Common myeloid progenitor, CD34-positive (primary cell): ENCODE measurements around the gene LYST.

Source experiments
- CTCF ChIA-PET: fragments of 350-600 bp; sonication (Branson Sonifier 250); formaldehyde crosslinking; loops from one replicate; lab custom pipeline; 2021; ENCODE audit warnings: antibody characterized with exemption; lab: Charles Lee
- POLR2A ChIA-PET: fragments of 350-600 bp; sonication (Branson Sonifier 250); formaldehyde crosslinking; loops from one replicate; lab custom pipeline; 2021; ENCODE audit warnings: antibody characterized with exemption; lab: Charles Lee
- DNase-seq, 3 donors: peaks; one replicate each; pipeline versions ENCODE4 v3.0.0 to v3.0.0-alpha.2; 2013
- H3K27ac ChIP-seq, 2 experiments: 1 replicate in 1 of 2; 2 replicates in 1 of 2; pipeline ENCODE4 v1.7.0; 2013; ENCODE audit warnings: inconsistent platforms in 2 of 2, low read length in 2 of 2, mild to moderate bottlenecking in 2 of 2, low read depth in 1 of 2, moderate library complexity in 1 of 2; ENCODE audit not compliant: severe bottlenecking in 2 of 2, insufficient read depth in 1 of 2, poor library complexity in 1 of 2
- H3K27me3 ChIP-seq, 5 experiments: replicated peaks in 2 of 5; 1 replicate in 3 of 5; 2 replicates in 2 of 5; pipeline versions ENCODE4 v1.6.1 to v1.7.0; 2013; ENCODE audit warnings: low read length in 4 of 5, mild to moderate bottlenecking in 2 of 5, moderate library complexity in 2 of 5, inconsistent platforms in 1 of 5; ENCODE audit not compliant: insufficient read depth in 5 of 5, control insufficient read depth in 4 of 5
- H3K36me3 ChIP-seq, 4 experiments: 1 replicate in 2 of 4; 2 replicates in 2 of 4; pipeline versions ENCODE4 v1.6.1 to v1.7.0; 2013; ENCODE audit warnings: low read length in 3 of 4, control low read depth in 1 of 4, mild to moderate bottlenecking in 1 of 4; ENCODE audit not compliant: control insufficient read depth in 4 of 4, insufficient read depth in 4 of 4
- H3K4me1 ChIP-seq, 4 experiments: 1 replicate in 3 of 4; 2 replicates in 1 of 4; pipeline versions ENCODE4 v1.6.1 to v1.7.1; 2013; ENCODE audit warnings: low read length in 3 of 4, mild to moderate bottlenecking in 3 of 4, control low read depth in 1 of 4, inconsistent platforms in 1 of 4, moderate library complexity in 1 of 4; ENCODE audit not compliant: control insufficient read depth in 4 of 4, insufficient read depth in 4 of 4; ENCODE audit errors: control extremely low read depth in 1 of 4
- H3K4me3 ChIP-seq, 7 experiments: 1 replicate in 4 of 7; 2 replicates in 3 of 7; pipeline versions ENCODE4 v1.5.1 to v1.7.0; 2013; ENCODE audit warnings: mild to moderate bottlenecking in 7 of 7, low read length in 6 of 7, moderate library complexity in 6 of 7, inconsistent platforms in 2 of 7, low read depth in 2 of 7, control low read depth in 1 of 7; ENCODE audit not compliant: insufficient read depth in 4 of 7, control insufficient read depth in 1 of 7; ENCODE audit errors: extremely low read depth in 1 of 7
- H3K9me3 ChIP-seq, 5 experiments: 1 replicate in 4 of 5; 2 replicates in 1 of 5; pipeline versions ENCODE4 v1.6.1 to v1.7.1; 2013; ENCODE audit warnings: low read length in 4 of 5, mild to moderate bottlenecking in 2 of 5, inconsistent platforms in 1 of 5, low read depth in 1 of 5, moderate library complexity in 1 of 5; ENCODE audit not compliant: control insufficient read depth in 4 of 5, insufficient read depth in 2 of 5; ENCODE audit errors: control extremely low read depth in 1 of 5
- WGBS: methylation state at CpG from one replicate; pipeline ENCODE4 v1.1.5; 2013; ENCODE audit not compliant: insufficient coverage; 5-methylcytosine and 5-hydroxymethylcytosine counted together

LYST gene

GRCh38 chr1:235867903-235868469 is 1.3 kb upstream of the LYST start:
- Histone ChIP-seq H3K4me3 (peak overlapping the region in 5 of 7 experiments; percentile 76 to 94 (median 87)), H3K27ac (peak overlapping the region; percentile 70 to 85)
- peak; percentile 25 to 66 (median 45) for DNase-seq

GRCh38 chr1:235866913-235867845 is 473 bp upstream of the LYST start:
- H3K4me3 ChIP-seq = peak overlapping the region; percentile 84 to 94 (median 87)
- DNase-seq = peak; percentile 91 to 96 (median 95)
- ChIA-PET CTCF (interaction anchor here (0.5 to 2.3 kb wide), 10 partner anchors 24 to 108 kb away, joined by 3 to 39 read pairs (median 4); no protein-coding TSS in a partner anchor), POLR2A (interaction anchor here (0.5 kb wide), 1 partner anchor 1197 kb away, joined by 3 read pairs; no protein-coding TSS in a partner anchor)
- no peaks in the 10 kb centered on the region for H3K9me3 ChIP-seq
- H3K27me3 ChIP-seq = no peaks in the 10 kb centered on the region
- 1% methylated on average over 34 of the region's 56 CpGs for WGBS
- H3K27ac ChIP-seq = peak overlapping the region; percentile 70 to 85
- H3K4me1 ChIP-seq = peaks cover 6 to 44% (median 18%) of the 10 kb centered on the region in 4 experiments
- no peaks in the 10 kb centered on the region for H3K36me3 ChIP-seq

More at GRCh38 chr1:235867903-235868469, 1.3 kb upstream of the LYST start:
- H3K9me3 ChIP-seq = no peaks in the 10 kb centered on the region
- peaks cover 6 to 41% (median 18%) of the 10 kb centered on the region in 4 experiments for H3K4me1 ChIP-seq
- ChIA-PET POLR2A (interaction anchor here (0.5 kb wide), 1 partner anchor 1198 kb away, joined by 3 read pairs; no protein-coding TSS in a partner anchor), CTCF (interaction anchor here (2.5 kb wide), 1 partner anchor 103 kb away, joined by 7 read pairs; no protein-coding TSS in a partner anchor)
- 100% methylated on average over 1 of the region's 9 CpGs for WGBS
- no peaks in the 10 kb centered on the region for H3K36me3 ChIP-seq
- H3K27me3 ChIP-seq = no peaks in the 10 kb centered on the region

- Histone ChIP-seq H3K27me3 (no peaks in the 10 kb centered on the region), H3K9me3 (no peaks in the 10 kb centered on the region), H3K36me3 (no peaks in the 10 kb centered on the region), H3K4me1 (peaks cover 6 to 44% (median 18%) of the 10 kb centered on the region in 4 experiments), H3K27ac (peak overlapping the region; percentile 40 to 79), H3K4me3 (peak overlapping the region; percentile 78 to 94 (median 84))
- WGBS = 7% methylated on average over 9 of the region's 16 CpGs
- POLR2A ChIA-PET = interaction anchor here (0.6 to 1.3 kb wide), 3 partner anchors 14 to 109 kb away, joined by 5 to 6 read pairs (median 6); no protein-coding TSS in a partner anchor
- DNase-seq = no peak
- CTCF ChIA-PET = interaction anchor here (0.7 to 2.3 kb wide), 13 partner anchors 8 to 109 kb away, joined by 3 to 39 read pairs (median 6); no protein-coding TSS in a partner anchor
These were observed 1.0 kb downstream of the LYST start for GRCh38 chr1:235865565-235866204.

GRCh38 chr1:235864931-235865525 is 1.7 kb downstream of the LYST start:
- peak overlapping the region in 4 of 7 experiments; percentile 84 to 94 (median 86) for H3K4me3 ChIP-seq
- WGBS = 100% methylated on average over 1 of the region's 3 CpGs
- no peaks in the 10 kb centered on the region for H3K27me3 ChIP-seq
- H3K4me1 ChIP-seq = peaks cover 6 to 41% (median 18%) of the 10 kb centered on the region in 4 experiments
- DNase-seq = no peak
- no peaks in the 10 kb centered on the region for H3K36me3 ChIP-seq
- H3K9me3 ChIP-seq = no peaks in the 10 kb centered on the region
- no peak overlapping the region for H3K27ac ChIP-seq
- ChIA-PET POLR2A (interaction anchor here (1.3 kb wide), 1 partner anchor 107 kb away, joined by 5 read pairs; no protein-coding TSS in a partner anchor), CTCF (interaction anchor here (1.0 to 2.3 kb wide), 9 partner anchors 8 to 107 kb away, joined by 3 to 39 read pairs (median 6); no protein-coding TSS in a partner anchor)

GRCh38 chr1:235864469-235864868 is 2.2 kb downstream of the LYST start:
- Histone ChIP-seq H3K4me1 (peaks cover 6 to 41% (median 18%) of the 10 kb centered on the region in 4 experiments), H3K27me3 (no peaks in the 10 kb centered on the region)

GRCh38 chr1:235863699-235864093 is 3.0 kb downstream of the LYST start:
- WGBS = 97% methylated on average over 4 of the region's 4 CpGs
- DNase-seq = no peak
- H3K36me3 ChIP-seq = no peaks in the 10 kb centered on the region
- no peak overlapping the region for H3K27ac ChIP-seq
- ChIA-PET CTCF (interaction anchor here (1.1 to 1.3 kb wide), 2 partner anchors 15 to 44 kb away, joined by 3 read pairs; no protein-coding TSS in a partner anchor), POLR2A (no interaction called here)
- H3K9me3 ChIP-seq = no peaks in the 10 kb centered on the region
- peaks cover 6 to 47% (median 18%) of the 10 kb centered on the region in 4 experiments for H3K4me1 ChIP-seq
- H3K27me3 ChIP-seq = no peaks in the 10 kb centered on the region
- H3K4me3 ChIP-seq = no peak overlapping the region

More at GRCh38 chr1:235864469-235864868, 2.2 kb downstream of the LYST start:
- Histone ChIP-seq H3K36me3 (no peaks in the 10 kb centered on the region), H3K9me3 (no peaks in the 10 kb centered on the region), H3K4me3 (no peak overlapping the region), H3K27ac (no peak overlapping the region)
- WGBS = 97% methylated on average over 10 of the region's 10 CpGs
- POLR2A ChIA-PET = no interaction called here
- DNase-seq = no peak
- CTCF ChIA-PET = no interaction called here
